ENCODE data around the gene ZNF101.
"Not testable (repeated sequence)": the region's sequence is repeated elsewhere in the genome, so short reads cannot be mapped to it uniquely, and the experiment has no call there.

The ZNF101 gene

GRCh38 chr19:19686119-19686518 is 17.5 kb downstream of the ZNF101 start:
- H3K9me3 ChIP-seq (ENCODE audit: control insufficient read depth, low read length), result peaks cover 39% of the 10 kb centered on the region
- H3K36me3 ChIP-seq (ENCODE audit: control insufficient read depth in 1 of 2, insufficient read depth in 2 of 2, low read depth in 1 of 2, low read length in 2 of 2); H2BK5ac ChIP-seq (ENCODE audit: low read depth, low read length, poor library complexity, severe bottlenecking); H2BK120ac ChIP-seq (ENCODE audit: low read depth, low read length); H3K4me1 ChIP-seq (ENCODE audit: control insufficient read depth, insufficient read depth, low read depth, low read length); H3K14ac ChIP-seq (ENCODE audit: low read length in 2 of 2); H4K91ac ChIP-seq (ENCODE audit: low read length); H2AK5ac ChIP-seq (ENCODE audit: low read length, severe bottlenecking); H3K18ac ChIP-seq (ENCODE audit: low read depth in 1 of 2, low read length in 2 of 2); H3K9ac ChIP-seq (ENCODE audit: low read length); H3K79me1 ChIP-seq (replicated peaks; ENCODE audit: low read length, poor library complexity, severe bottlenecking); H3K27ac ChIP-seq (ENCODE audit: low read length, poor library complexity, severe bottlenecking); H2BK15ac ChIP-seq (ENCODE audit: low read depth, poor library complexity, severe bottlenecking); DNase-seq; H3K4me3 ChIP-seq (ENCODE audit: insufficient read depth in 1 of 2, low read depth in 1 of 2, low read length in 2 of 2); H3K27me3 ChIP-seq (ENCODE audit: control insufficient read depth in 1 of 2, insufficient read depth in 1 of 2, low read length in 2 of 2); H3K4ac ChIP-seq (ENCODE audit: low read depth in 1 of 2, low read length in 2 of 2); H2AFZ ChIP-seq (ENCODE audit: low read depth, low read length); H4K8ac ChIP-seq (ENCODE audit: low read length); H2BK12ac ChIP-seq (ENCODE audit: low read length in 2 of 2); H3K23ac ChIP-seq (ENCODE audit: low read length in 2 of 2); H3K4me2 ChIP-seq (ENCODE audit: low read length, poor library complexity, severe bottlenecking): not testable (repeated sequence)
- 98% methylated on average over 13 of the region's 15 CpGs for WGBS

- Histone ChIP-seq H2BK120ac (ENCODE audit: low read depth, low read length) (no peak overlapping the region), H2BK5ac (ENCODE audit: low read depth, low read length, poor library complexity, severe bottlenecking) (no peak overlapping the region)
- no peak for DNase-seq
Measured at GRCh38 chr19:19686580-19686979, 17.9 kb downstream of the ZNF101 start.

GRCh38 chr19:19687090-19687489 is 18.5 kb downstream of the ZNF101 start:
- no peak overlapping the region for H4K8ac ChIP-seq (ENCODE audit: low read length)
- H3K23ac ChIP-seq (ENCODE audit: low read length in 2 of 2), result no peak overlapping the region
- no peak overlapping the region for H3K4me2 ChIP-seq (ENCODE audit: low read length, poor library complexity, severe bottlenecking)
- no peak overlapping the region for H3K4me3 ChIP-seq (ENCODE audit: insufficient read depth in 1 of 2, low read depth in 1 of 2, low read length in 2 of 2)
- no peak overlapping the region for H2BK5ac ChIP-seq (ENCODE audit: low read depth, low read length, poor library complexity, severe bottlenecking)
- H3K4ac ChIP-seq (ENCODE audit: low read depth in 1 of 2, low read length in 2 of 2), result no peak overlapping the region
- H3K9ac ChIP-seq (ENCODE audit: low read length), result no peak overlapping the region
- H3K4me1 ChIP-seq (ENCODE audit: control insufficient read depth, insufficient read depth, low read depth, low read length), result no peaks in the 10 kb centered on the region
- H2BK12ac ChIP-seq (ENCODE audit: low read length in 2 of 2), result no peak overlapping the region
- no peaks in the 10 kb centered on the region for H3K79me1 ChIP-seq (replicated peaks; ENCODE audit: low read length, poor library complexity, severe bottlenecking)
- H2AFZ ChIP-seq (ENCODE audit: low read depth, low read length), result no peak overlapping the region
- H2BK15ac ChIP-seq (ENCODE audit: low read depth, poor library complexity, severe bottlenecking), result no peak overlapping the region
- H2AK5ac ChIP-seq (ENCODE audit: low read length, severe bottlenecking), result no peak overlapping the region
- no peak overlapping the region for H3K18ac ChIP-seq (ENCODE audit: low read depth in 1 of 2, low read length in 2 of 2)
- H3K27me3 ChIP-seq (ENCODE audit: control insufficient read depth in 1 of 2, insufficient read depth in 1 of 2, low read length in 2 of 2), result no peaks in the 10 kb centered on the region
- DNase-seq, result no peak
- H3K9me3 ChIP-seq (ENCODE audit: control insufficient read depth, low read length), result peaks cover 33% of the 10 kb centered on the region
- H3K27ac ChIP-seq (ENCODE audit: low read length, poor library complexity, severe bottlenecking), result no peak overlapping the region
- H3K14ac ChIP-seq (ENCODE audit: low read length in 2 of 2), result no peak overlapping the region
- 82% methylated on average over 1 of the region's 3 CpGs for WGBS
- H3K36me3 ChIP-seq (ENCODE audit: control insufficient read depth in 1 of 2, insufficient read depth in 2 of 2, low read depth in 1 of 2, low read length in 2 of 2), result peaks cover 0 to 1% of the 10 kb centered on the region in 2 experiments
- H2BK120ac ChIP-seq (ENCODE audit: low read depth, low read length), result no peak overlapping the region
- no peak overlapping the region for H4K91ac ChIP-seq (ENCODE audit: low read length)

More at GRCh38 chr19:19686580-19686979, 17.9 kb downstream of the ZNF101 start:
- Histone ChIP-seq H4K91ac (ENCODE audit: low read length) (no peak overlapping the region), H3K27me3 (ENCODE audit: control insufficient read depth in 1 of 2, insufficient read depth in 1 of 2, low read length in 2 of 2) (no peaks in the 10 kb centered on the region), H3K18ac (ENCODE audit: low read depth in 1 of 2, low read length in 2 of 2) (no peak overlapping the region), H3K4me2 (ENCODE audit: low read length, poor library complexity, severe bottlenecking) (no peak overlapping the region), H2AK5ac (ENCODE audit: low read length, severe bottlenecking) (no peak overlapping the region), H3K4me3 (ENCODE audit: insufficient read depth in 1 of 2, low read depth in 1 of 2, low read length in 2 of 2) (no peak overlapping the region), H3K36me3 (ENCODE audit: control insufficient read depth in 1 of 2, insufficient read depth in 2 of 2, low read depth in 1 of 2, low read length in 2 of 2) (peaks cover 0 to 3% of the 10 kb centered on the region in 2 experiments), H3K14ac (ENCODE audit: low read length in 2 of 2) (no peak overlapping the region), H3K9me3 (ENCODE audit: control insufficient read depth, low read length) (peaks cover 35% of the 10 kb centered on the region), H3K27ac (ENCODE audit: low read length, poor library complexity, severe bottlenecking) (no peak overlapping the region), H3K4ac (ENCODE audit: low read depth in 1 of 2, low read length in 2 of 2) (no peak overlapping the region), H3K79me1 (replicated peaks; ENCODE audit: low read length, poor library complexity, severe bottlenecking) (no peaks in the 10 kb centered on the region), H3K23ac (ENCODE audit: low read length in 2 of 2) (no peak overlapping the region), H4K8ac (ENCODE audit: low read length) (no peak overlapping the region), H2AFZ (ENCODE audit: low read depth, low read length) (no peak overlapping the region), H2BK15ac (ENCODE audit: low read depth, poor library complexity, severe bottlenecking) (no peak overlapping the region), H3K4me1 (ENCODE audit: control insufficient read depth, insufficient read depth, low read depth, low read length) (no peaks in the 10 kb centered on the region), H2BK12ac (ENCODE audit: low read length in 2 of 2) (no peak overlapping the region), H3K9ac (ENCODE audit: low read length) (no peak overlapping the region)
- WGBS, result 96% methylated on average over 6 of the region's 6 CpGs

- WGBS, result 95% methylated on average over 8 of the region's 10 CpGs
- H2BK15ac ChIP-seq (ENCODE audit: low read depth, poor library complexity, severe bottlenecking); H3K18ac ChIP-seq (ENCODE audit: low read depth in 1 of 2, low read length in 2 of 2); H3K36me3 ChIP-seq (ENCODE audit: control insufficient read depth in 1 of 2, insufficient read depth in 2 of 2, low read depth in 1 of 2, low read length in 2 of 2); H2AK5ac ChIP-seq (ENCODE audit: low read length, severe bottlenecking); H2BK5ac ChIP-seq (ENCODE audit: low read depth, low read length, poor library complexity, severe bottlenecking); H3K27ac ChIP-seq (ENCODE audit: low read length, poor library complexity, severe bottlenecking); H4K91ac ChIP-seq (ENCODE audit: low read length); H2AFZ ChIP-seq (ENCODE audit: low read depth, low read length); H3K27me3 ChIP-seq (ENCODE audit: control insufficient read depth in 1 of 2, insufficient read depth in 1 of 2, low read length in 2 of 2); DNase-seq; H3K79me1 ChIP-seq (replicated peaks; ENCODE audit: low read length, poor library complexity, severe bottlenecking); H3K4me1 ChIP-seq (ENCODE audit: control insufficient read depth, insufficient read depth, low read depth, low read length); H2BK120ac ChIP-seq (ENCODE audit: low read depth, low read length); H3K9ac ChIP-seq (ENCODE audit: low read length); H4K8ac ChIP-seq (ENCODE audit: low read length); H3K23ac ChIP-seq (ENCODE audit: low read length in 2 of 2); H3K4ac ChIP-seq (ENCODE audit: low read depth in 1 of 2, low read length in 2 of 2); H3K4me2 ChIP-seq (ENCODE audit: low read length, poor library complexity, severe bottlenecking); H3K14ac ChIP-seq (ENCODE audit: low read length in 2 of 2); H3K4me3 ChIP-seq (ENCODE audit: insufficient read depth in 1 of 2, low read depth in 1 of 2, low read length in 2 of 2); H2BK12ac ChIP-seq (ENCODE audit: low read length in 2 of 2): not testable (repeated sequence)
- H3K9me3 ChIP-seq (ENCODE audit: control insufficient read depth, low read length), result peaks cover 21% of the 10 kb centered on the region
Measured at GRCh38 chr19:19689023-19689422, 20.4 kb downstream of the ZNF101 start.

All from mesenchymal stem cell (in vitro differentiated cells and primary cell).